ENCODE results near the gene NPIPA3.

GRCh38 chr16:14672403-14672971, 30.7 kb upstream of the NPIPA3 start:
- no peak for TF ChIP-seq CTCF (IDR thresholded peaks at IDR 0.05; ENCODE audit: low read length)
- TF ChIP-seq EZH2 (IDR thresholded peaks at IDR 0.05; ENCODE audit: borderline replicate concordance, low read length), result no peak

All from OCI-LY1 (cell line).